GM21390 (cell line): Measurements from ENCODE around the gene SLC25A11.
"Not testable (repeated sequence)": the region's sequence is repeated elsewhere in the genome, so short reads cannot be mapped to it uniquely, and the experiment has no call there.

Experiments used
- ATAC-seq: cut with Tn5 transposase; IDR thresholded peaks from one replicate; pipeline ENCODE4 v1.9.1; 2021; ENCODE audit not compliant: unreplicated experiment

SLC25A11 gene

GRCh38 chr17:4920351-4921048 is 19.3 kb downstream of the SLC25A11 start:
- ATAC-seq: no peak

- no peak for ATAC-seq
Observed at GRCh38 chr17:4919511-4920047, 20.3 kb downstream of the SLC25A11 start.

GRCh38 chr17:4914551-4914950 is 25.3 kb downstream of the SLC25A11 start:
- ATAC-seq: not testable (repeated sequence)

GRCh38 chr17:4913994-4914393 is 25.9 kb downstream of the SLC25A11 start:
- no peak for ATAC-seq

GRCh38 chr17:4908711-4909496 is 30.9 kb downstream of the SLC25A11 start:
- ATAC-seq: no peak

- no peak for ATAC-seq
Observed at GRCh38 chr17:4908301-4908700, 31.5 kb downstream of the SLC25A11 start.

GRCh38 chr17:4906642-4907041 is 33.2 kb downstream of the SLC25A11 start:
- ATAC-seq: not testable (repeated sequence)

- ATAC-seq: no peak
Observed at GRCh38 chr17:4903051-4903818, 36.6 kb downstream of the SLC25A11 start, which contains the start of gene CHRNE. Gene CHRNE (minus strand): TSS chr17:4903098. CDS start chr17:4903063, 35 bp downstream.

- ATAC-seq: no peak
Observed at GRCh38 chr17:4902540-4902939, 37.3 kb downstream of the SLC25A11 start.

- ATAC-seq: no peak
Observed at GRCh38 chr17:4901648-4902344, 38.0 kb downstream of the SLC25A11 start.

GRCh38 chr17:4901108-4901647 is 38.7 kb downstream of the SLC25A11 start:
- ATAC-seq: no peak

- no peak for ATAC-seq
Observed at GRCh38 chr17:4900231-4901107, 39.4 kb downstream of the SLC25A11 start.

- ATAC-seq: no peak
Observed at GRCh38 chr17:4899341-4900230, 40.3 kb downstream of the SLC25A11 start, which contains the start of gene C17orf107. Gene C17orf107 (plus strand): TSS chr17:4899536. CDS start chr17:4899763, 227 bp downstream.

GRCh38 chr17:4898927-4899326 is 40.9 kb downstream of the SLC25A11 start:
- no peak for ATAC-seq

- no peak for ATAC-seq
Observed at GRCh38 chr17:4898351-4898750, 41.5 kb downstream of the SLC25A11 start.

- no peak for ATAC-seq
Observed at GRCh38 chr17:4897785-4898184, 42.1 kb downstream of the SLC25A11 start.

- no peak for ATAC-seq
Observed at GRCh38 chr17:4897198-4897687, 42.6 kb downstream of the SLC25A11 start.
